ENCODE results near the gene FN3KRP.

GRCh38 chr17:82737967-82738877 is 21.7 kb downstream of the FN3KRP start:
- TF ChIP-seq KLF7 (tag by site-specific recombination; IDR thresholded peaks at IDR 0.05; ENCODE audit: borderline replicate concordance) (no peak), ZNF426 (tag by site-specific recombination; IDR thresholded peaks at IDR 0.05) (no peak), ZNF629 (tag by site-specific recombination; IDR thresholded peaks at IDR 0.05) (no peak)
